GM19238 (cell line): ENCODE data around the gene WDR13.
"Not testable (repeated sequence)": the region's sequence is repeated elsewhere in the genome, so short reads cannot be mapped to it uniquely, and the experiment has no call there.

ENCODE experiments used
- DNase-seq: peaks from one replicate; pipeline ENCODE4 v3.0.0; 2011; ENCODE audit warnings: low spot score; ENCODE audit not compliant: insufficient read length

The WDR13 gene

DNA sequence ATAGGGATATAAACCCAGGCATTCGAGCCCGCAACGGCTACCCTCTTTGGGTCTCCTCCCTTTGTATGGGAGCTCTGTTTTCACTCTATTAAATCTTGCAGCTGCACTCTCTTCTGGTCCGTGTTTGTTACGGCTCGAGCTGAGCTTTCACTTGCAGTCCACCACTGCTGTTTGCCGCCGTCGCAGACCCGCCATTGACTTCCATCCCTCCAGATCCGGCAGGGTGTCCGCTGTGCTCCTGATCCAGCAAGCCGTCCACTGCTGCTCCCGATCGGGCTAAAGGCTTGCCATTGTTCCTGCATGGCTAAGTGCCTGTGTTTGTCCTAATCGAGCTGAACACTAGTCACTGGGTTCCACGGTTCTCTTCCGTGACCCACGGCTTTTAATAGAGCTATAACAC is 57.5 kb downstream of the WDR13 start:
- not testable (repeated sequence) for DNase-seq
